A549 (cell line): ENCODE measurements around the gene GBE1.

Experiments
- CTCF ChIP-seq: fragments of >200 bp; sonication (Bioruptor Twin); formaldehyde crosslinking; IDR thresholded peaks from 3 replicates; pipeline ENCODE4 v1.5.1; 2016
- JUNB ChIP-seq: fragments of >200 bp; sonication (Bioruptor Twin); formaldehyde crosslinking; IDR thresholded peaks from 2 replicates; pipeline ENCODE4 v1.6.1; 2016
- MAX ChIP-seq: IDR thresholded peaks from 2 replicates; pipeline ENCODE4 v1.6.1; 2012
- NPAS2 ChIP-seq: fragments of 250-450 bp; sonication (Bioruptor Pico); IDR thresholded peaks from 2 replicates; pipeline ENCODE4 v1.8.0; 2022; ENCODE audit warnings: mild to moderate bottlenecking, moderate library complexity, borderline replicate concordance
- NR3C1 ChIP-seq: fragments of >200 bp; sonication (Bioruptor Twin); formaldehyde crosslinking; IDR thresholded peaks from 3 replicates; pipeline ENCODE4 v1.6.1; 2017
- POLR2A ChIP-seq: IDR thresholded peaks from 2 replicates; pipeline ENCODE4 v1.6.1; 2012; ENCODE audit warnings: mild to moderate bottlenecking, low read length
- REST ChIP-seq: fragments of 200-600 bp; sonication (generic); IDR thresholded peaks from 2 replicates; pipeline ENCODE4 v1.6.1; 2016; ENCODE audit warnings: antibody characterized with exemption, mild to moderate bottlenecking, moderate library complexity
- RFX5 ChIP-seq: fragments of 450-650 bp; IDR thresholded peaks from 2 replicates; pipeline ENCODE4 v1.7.1; 2014; ENCODE audit warnings: antibody characterized with exemption, mild to moderate bottlenecking, moderate library complexity
- ZFP36 ChIP-seq: fragments of 450-650 bp; IDR thresholded peaks from 2 replicates; pipeline ENCODE4 v1.6.1; 2014; ENCODE audit warnings: borderline replicate concordance; ENCODE audit not compliant: partially characterized antibody
- TF ChIP-seq, protein P1 (sequence below): IDR thresholded peaks from 2 replicates; pipeline ENCODE4 v1.6.1; 2012
- TF ChIP-seq, protein P2 (sequence below): IDR thresholded peaks from 2 replicates; pipeline ENCODE4 v1.6.1; 2012; ENCODE audit warnings: low read depth, borderline replicate concordance
- TF ChIP-seq, protein P3 (sequence below): fragments of 250-450 bp; sonication (Bioruptor Pico); IDR thresholded peaks from 2 replicates; pipeline ENCODE4 v1.5.0; 2020; ENCODE audit warnings: low read depth, mild to moderate bottlenecking, moderate library complexity

DNA sequence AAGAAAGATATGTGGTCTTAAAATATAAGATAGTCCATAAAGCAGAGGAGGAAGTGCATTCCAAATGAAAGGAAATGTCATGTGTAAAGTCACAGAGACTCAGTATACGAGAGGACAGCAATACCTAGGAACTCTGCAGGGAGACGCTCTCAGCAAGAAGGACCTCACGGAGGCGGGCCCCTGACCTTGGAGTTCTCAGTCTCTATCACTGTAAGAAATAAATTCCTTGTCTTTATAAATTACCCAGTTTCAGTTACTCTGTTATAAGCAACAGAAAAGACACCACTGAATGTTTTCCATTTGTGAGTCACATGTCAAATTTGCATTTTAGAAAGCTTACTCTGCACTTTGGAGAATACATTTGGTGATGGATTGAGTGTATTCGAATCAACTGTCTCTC lies 140.6 kb downstream of the GBE1 start:
- TF ChIP-seq CTCF (no peak), REST (no peak), NPAS2 (CRISPR knock-in tag) (no peak), MAX (no peak), JUNB (no peak), NR3C1 (no peak), RFX5 (no peak), ZFP36 (no peak), POLR2A (no peak)
- TF ChIP-seq, protein P1, sequence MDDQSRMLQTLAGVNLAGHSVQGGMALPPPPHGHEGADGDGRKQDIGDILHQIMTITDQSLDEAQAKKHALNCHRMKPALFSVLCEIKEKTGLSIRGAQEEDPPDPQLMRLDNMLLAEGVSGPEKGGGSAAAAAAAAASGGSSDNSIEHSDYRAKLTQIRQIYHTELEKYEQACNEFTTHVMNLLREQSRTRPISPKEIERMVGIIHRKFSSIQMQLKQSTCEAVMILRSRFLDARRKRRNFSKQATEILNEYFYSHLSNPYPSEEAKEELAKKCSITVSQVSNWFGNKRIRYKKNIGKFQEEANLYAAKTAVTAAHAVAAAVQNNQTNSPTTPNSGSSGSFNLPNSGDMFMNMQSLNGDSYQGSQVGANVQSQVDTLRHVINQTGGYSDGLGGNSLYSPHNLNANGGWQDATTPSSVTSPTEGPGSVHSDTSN, result no peak
- TF ChIP-seq, protein P2, sequence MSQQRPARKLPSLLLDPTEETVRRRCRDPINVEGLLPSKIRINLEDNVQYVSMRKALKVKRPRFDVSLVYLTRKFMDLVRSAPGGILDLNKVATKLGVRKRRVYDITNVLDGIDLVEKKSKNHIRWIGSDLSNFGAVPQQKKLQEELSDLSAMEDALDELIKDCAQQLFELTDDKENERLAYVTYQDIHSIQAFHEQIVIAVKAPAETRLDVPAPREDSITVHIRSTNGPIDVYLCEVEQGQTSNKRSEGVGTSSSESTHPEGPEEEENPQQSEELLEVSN, result no peak
- TF ChIP-seq, protein P3, sequence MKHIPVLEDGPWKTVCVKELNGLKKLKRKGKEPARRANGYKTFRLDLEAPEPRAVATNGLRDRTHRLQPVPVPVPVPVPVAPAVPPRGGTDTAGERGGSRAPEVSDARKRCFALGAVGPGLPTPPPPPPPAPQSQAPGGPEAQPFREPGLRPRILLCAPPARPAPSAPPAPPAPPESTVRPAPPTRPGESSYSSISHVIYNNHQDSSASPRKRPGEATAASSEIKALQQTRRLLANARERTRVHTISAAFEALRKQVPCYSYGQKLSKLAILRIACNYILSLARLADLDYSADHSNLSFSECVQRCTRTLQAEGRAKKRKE (CRISPR knock-in tag), result no peak
